HEK293 (cell line): ENCODE measurements around the gene DAGLA.
A peak's percentile ranks its signal among the peaks of the same experiment; 100 is the strongest.

Experiments
- BCL11A ChIP-seq: fragments of 450-650 bp; formaldehyde crosslinking; IDR thresholded peaks from 2 replicates; pipeline ENCODE4 v1.5.1; 2016; ENCODE audit warnings: low read depth, missing biosample characterization, missing genetic modification characterization
- GLIS1 ChIP-seq: fragments of 450-650 bp; formaldehyde crosslinking; IDR thresholded peaks from 2 replicates; pipeline ENCODE4 v1.5.1; 2016; ENCODE audit warnings: missing biosample characterization, missing genetic modification characterization
- GLIS2 ChIP-seq: fragments of 450-650 bp; formaldehyde crosslinking; IDR thresholded peaks from 2 replicates; pipeline ENCODE4 v1.5.1; 2016; ENCODE audit warnings: missing biosample characterization, missing genetic modification characterization
- IKZF3 ChIP-seq: fragments of 450-650 bp; IDR thresholded peaks from 2 replicates; pipeline ENCODE4 v1.5.0; 2018; ENCODE audit warnings: missing biosample characterization, mild to moderate bottlenecking, missing genetic modification characterization, moderate library complexity
- KLF8 ChIP-seq: fragments of 450-650 bp; formaldehyde crosslinking; IDR thresholded peaks from 2 replicates; pipeline ENCODE4 v1.5.1; 2016; ENCODE audit warnings: missing biosample characterization, missing genetic modification characterization
- RBAK ChIP-seq: fragments of 450-650 bp; formaldehyde crosslinking; IDR thresholded peaks from 2 replicates; pipeline ENCODE4 v1.5.1; 2016; ENCODE audit warnings: missing biosample characterization, missing genetic modification characterization
- SP2 ChIP-seq: fragments of 450-650 bp; formaldehyde crosslinking; IDR thresholded peaks from 2 replicates; pipeline ENCODE4 v1.5.1; 2016; ENCODE audit warnings: missing biosample characterization, missing genetic modification characterization
- ZBTB17 ChIP-seq: fragments of 450-650 bp; formaldehyde crosslinking; IDR thresholded peaks from 2 replicates; pipeline ENCODE4 v1.5.1; 2016; ENCODE audit warnings: missing biosample characterization, missing genetic modification characterization
- ZBTB48 ChIP-seq: fragments of 450-650 bp; formaldehyde crosslinking; IDR thresholded peaks from 2 replicates; pipeline ENCODE4 v1.5.1; 2016; ENCODE audit warnings: missing biosample characterization, missing genetic modification characterization
- ZFHX2 ChIP-seq: fragments of 450-650 bp; formaldehyde crosslinking; conservative IDR thresholded peaks from 2 replicates; pipeline ENCODE4 v1.5.1; 2016; ENCODE audit warnings: missing biosample characterization, missing genetic modification characterization
- ZIC2 ChIP-seq: fragments of 450-650 bp; formaldehyde crosslinking; IDR thresholded peaks from 2 replicates; pipeline ENCODE4 v1.5.1; 2016; ENCODE audit warnings: missing biosample characterization, missing genetic modification characterization
- ZNF302 ChIP-seq: fragments of 450-650 bp; formaldehyde crosslinking; IDR thresholded peaks from 2 replicates; pipeline ENCODE4 v1.5.1; 2016; ENCODE audit warnings: missing biosample characterization, missing genetic modification characterization, low read depth
- ZNF324 ChIP-seq: fragments of 450-650 bp; formaldehyde crosslinking; IDR thresholded peaks from 2 replicates; pipeline ENCODE4 v1.5.1; 2016; ENCODE audit warnings: missing biosample characterization, missing genetic modification characterization
- ZNF335 ChIP-seq: fragments of 450-650 bp; formaldehyde crosslinking; conservative IDR thresholded peaks from 2 replicates; pipeline ENCODE4 v1.5.1; 2016; ENCODE audit warnings: missing biosample characterization, missing genetic modification characterization
- ZNF366 ChIP-seq: fragments of 450-650 bp; formaldehyde crosslinking; conservative IDR thresholded peaks from 2 replicates; pipeline ENCODE4 v1.5.1; 2016; ENCODE audit warnings: missing biosample characterization, missing genetic modification characterization
- ZNF426 ChIP-seq: fragments of 450-650 bp; formaldehyde crosslinking; IDR thresholded peaks from 2 replicates; pipeline ENCODE4 v1.5.1; 2017; ENCODE audit warnings: missing biosample characterization, missing genetic modification characterization, mild to moderate bottlenecking, inconsistent platforms, moderate library complexity
- ZNF501 ChIP-seq: fragments of 450-650 bp; formaldehyde crosslinking; IDR thresholded peaks from 2 replicates; pipeline ENCODE4 v1.5.1; 2016; ENCODE audit warnings: missing biosample characterization, missing genetic modification characterization
- ZNF530 ChIP-seq: fragments of 450-650 bp; formaldehyde crosslinking; IDR thresholded peaks from 2 replicates; pipeline ENCODE4 v1.5.1; 2016; ENCODE audit warnings: low read depth, missing biosample characterization, missing genetic modification characterization
- ZNF561 ChIP-seq: fragments of 450-650 bp; IDR thresholded peaks from 2 replicates; pipeline ENCODE4 v1.5.1; 2018; ENCODE audit warnings: missing biosample characterization, missing genetic modification characterization, borderline replicate concordance
- ZNF623 ChIP-seq: fragments of 450-650 bp; formaldehyde crosslinking; IDR thresholded peaks from 2 replicates; pipeline ENCODE4 v1.5.1; 2016; ENCODE audit warnings: missing biosample characterization, missing genetic modification characterization
- ZNF629 ChIP-seq: fragments of 450-650 bp; formaldehyde crosslinking; IDR thresholded peaks from 2 replicates; pipeline ENCODE4 v1.5.1; 2017; ENCODE audit warnings: missing biosample characterization, missing genetic modification characterization
- ZNF660 ChIP-seq: fragments of 450-650 bp; IDR thresholded peaks from 2 replicates; pipeline ENCODE4 v1.5.1; 2018; ENCODE audit warnings: missing biosample characterization, mild to moderate bottlenecking, missing genetic modification characterization
- TF ChIP-seq, protein P1 (sequence below): fragments of 450-650 bp; formaldehyde crosslinking; IDR thresholded peaks from 2 replicates; pipeline ENCODE4 v1.5.1; 2016; ENCODE audit warnings: missing biosample characterization, missing genetic modification characterization
- TF ChIP-seq, protein P2 (sequence below): fragments of 450-650 bp; formaldehyde crosslinking; IDR thresholded peaks from 2 replicates; pipeline ENCODE4 v1.5.1; 2016; ENCODE audit warnings: missing biosample characterization, missing genetic modification characterization
- TF ChIP-seq, protein P3 (sequence below): fragments of 450-650 bp; formaldehyde crosslinking; IDR thresholded peaks from 2 replicates; pipeline ENCODE4 v1.5.1; 2017; ENCODE audit warnings: missing biosample characterization, mild to moderate bottlenecking, missing genetic modification characterization, moderate library complexity
- TF ChIP-seq, protein P4 (sequence below): fragments of 450-650 bp; formaldehyde crosslinking; IDR thresholded peaks from 2 replicates; pipeline ENCODE4 v1.5.1; 2016; ENCODE audit warnings: missing biosample characterization, missing genetic modification characterization, low read depth

Gene DAGLA

DNA sequence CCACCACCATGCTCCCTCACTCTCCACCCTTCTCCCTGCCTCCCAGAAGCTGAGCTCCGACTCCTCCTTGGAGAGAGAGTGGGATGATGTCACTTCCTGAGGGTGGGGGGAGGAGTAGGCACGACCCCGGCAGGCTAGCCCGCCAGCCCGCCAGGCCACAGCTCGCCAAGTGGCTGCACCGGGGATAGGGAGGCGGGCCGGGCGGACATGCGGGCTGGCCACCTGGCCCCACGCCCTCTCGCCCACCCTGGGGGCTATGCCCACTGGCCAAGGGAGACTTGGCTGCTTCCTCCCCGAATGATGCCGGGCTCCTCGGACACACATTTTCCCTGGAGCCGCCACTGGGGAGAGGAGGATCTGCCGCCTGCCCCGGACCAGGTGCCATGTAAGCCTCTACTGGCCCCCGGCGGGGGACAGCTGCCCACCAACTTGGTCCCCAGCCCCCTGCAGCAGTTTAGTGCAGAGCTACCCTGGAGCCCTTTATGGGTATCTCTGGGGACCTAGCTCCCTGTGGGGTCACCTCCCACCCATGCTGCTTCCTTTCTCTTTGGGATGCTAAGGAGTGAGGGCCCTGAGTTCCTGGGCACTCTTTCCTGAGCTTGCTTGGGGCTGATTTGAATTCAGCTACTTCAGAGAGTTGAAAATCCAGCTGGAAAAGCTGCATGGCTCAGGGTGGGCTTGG, 38.6 kb downstream of the DAGLA start (continued):
- no peak for TF ChIP-seq ZNF324 (tag by site-specific recombination)
- TF ChIP-seq ZNF335, result peak; percentile 53
- TF ChIP-seq, protein P1, sequence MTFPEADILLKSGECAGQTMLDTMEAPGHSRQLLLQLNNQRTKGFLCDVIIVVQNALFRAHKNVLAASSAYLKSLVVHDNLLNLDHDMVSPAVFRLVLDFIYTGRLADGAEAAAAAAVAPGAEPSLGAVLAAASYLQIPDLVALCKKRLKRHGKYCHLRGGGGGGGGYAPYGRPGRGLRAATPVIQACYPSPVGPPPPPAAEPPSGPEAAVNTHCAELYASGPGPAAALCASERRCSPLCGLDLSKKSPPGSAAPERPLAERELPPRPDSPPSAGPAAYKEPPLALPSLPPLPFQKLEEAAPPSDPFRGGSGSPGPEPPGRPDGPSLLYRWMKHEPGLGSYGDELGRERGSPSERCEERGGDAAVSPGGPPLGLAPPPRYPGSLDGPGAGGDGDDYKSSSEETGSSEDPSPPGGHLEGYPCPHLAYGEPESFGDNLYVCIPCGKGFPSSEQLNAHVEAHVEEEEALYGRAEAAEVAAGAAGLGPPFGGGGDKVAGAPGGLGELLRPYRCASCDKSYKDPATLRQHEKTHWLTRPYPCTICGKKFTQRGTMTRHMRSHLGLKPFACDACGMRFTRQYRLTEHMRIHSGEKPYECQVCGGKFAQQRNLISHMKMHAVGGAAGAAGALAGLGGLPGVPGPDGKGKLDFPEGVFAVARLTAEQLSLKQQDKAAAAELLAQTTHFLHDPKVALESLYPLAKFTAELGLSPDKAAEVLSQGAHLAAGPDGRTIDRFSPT, result peak; percentile 53; the same call in 1 of the 2 replicates
- TF ChIP-seq, protein P2, sequence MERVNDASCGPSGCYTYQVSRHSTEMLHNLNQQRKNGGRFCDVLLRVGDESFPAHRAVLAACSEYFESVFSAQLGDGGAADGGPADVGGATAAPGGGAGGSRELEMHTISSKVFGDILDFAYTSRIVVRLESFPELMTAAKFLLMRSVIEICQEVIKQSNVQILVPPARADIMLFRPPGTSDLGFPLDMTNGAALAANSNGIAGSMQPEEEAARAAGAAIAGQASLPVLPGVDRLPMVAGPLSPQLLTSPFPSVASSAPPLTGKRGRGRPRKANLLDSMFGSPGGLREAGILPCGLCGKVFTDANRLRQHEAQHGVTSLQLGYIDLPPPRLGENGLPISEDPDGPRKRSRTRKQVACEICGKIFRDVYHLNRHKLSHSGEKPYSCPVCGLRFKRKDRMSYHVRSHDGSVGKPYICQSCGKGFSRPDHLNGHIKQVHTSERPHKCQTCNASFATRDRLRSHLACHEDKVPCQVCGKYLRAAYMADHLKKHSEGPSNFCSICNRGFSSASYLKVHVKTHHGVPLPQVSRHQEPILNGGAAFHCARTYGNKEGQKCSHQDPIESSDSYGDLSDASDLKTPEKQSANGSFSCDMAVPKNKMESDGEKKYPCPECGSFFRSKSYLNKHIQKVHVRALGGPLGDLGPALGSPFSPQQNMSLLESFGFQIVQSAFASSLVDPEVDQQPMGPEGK (tag by site-specific recombination), result peak; percentile 88
- peak; percentile 90 for TF ChIP-seq GLIS1 (tag by site-specific recombination)
- TF ChIP-seq GLIS2 (tag by site-specific recombination), result peak; percentile 45
- peak; percentile 65 for TF ChIP-seq SP2 (tag by site-specific recombination)
- no peak for TF ChIP-seq ZNF302 (tag by site-specific recombination)
- TF ChIP-seq, protein P3, sequence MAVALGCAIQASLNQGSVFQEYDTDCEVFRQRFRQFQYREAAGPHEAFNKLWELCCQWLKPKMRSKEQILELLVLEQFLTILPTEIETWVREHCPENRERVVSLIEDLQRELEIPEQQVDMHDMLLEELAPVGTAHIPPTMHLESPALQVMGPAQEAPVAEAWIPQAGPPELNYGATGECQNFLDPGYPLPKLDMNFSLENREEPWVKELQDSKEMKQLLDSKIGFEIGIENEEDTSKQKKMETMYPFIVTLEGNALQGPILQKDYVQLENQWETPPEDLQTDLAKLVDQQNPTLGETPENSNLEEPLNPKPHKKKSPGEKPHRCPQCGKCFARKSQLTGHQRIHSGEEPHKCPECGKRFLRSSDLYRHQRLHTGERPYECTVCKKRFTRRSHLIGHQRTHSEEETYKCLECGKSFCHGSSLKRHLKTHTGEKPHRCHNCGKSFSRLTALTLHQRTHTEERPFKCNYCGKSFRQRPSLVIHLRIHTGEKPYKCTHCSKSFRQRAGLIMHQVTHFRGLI (tag by site-specific recombination), result peak; percentile 75; the same call in 1 of the 2 replicates
- peak; percentile 75 for TF ChIP-seq IKZF3 (tag by site-specific recombination)
- TF ChIP-seq ZNF501 (tag by site-specific recombination), result peak; percentile 43; the same call in 1 of the 2 replicates
- 0 out of 2 replicates have a peak, but pooled peaks have one; percentile 54 for TF ChIP-seq BCL11A (tag by site-specific recombination)
- TF ChIP-seq, protein P4, sequence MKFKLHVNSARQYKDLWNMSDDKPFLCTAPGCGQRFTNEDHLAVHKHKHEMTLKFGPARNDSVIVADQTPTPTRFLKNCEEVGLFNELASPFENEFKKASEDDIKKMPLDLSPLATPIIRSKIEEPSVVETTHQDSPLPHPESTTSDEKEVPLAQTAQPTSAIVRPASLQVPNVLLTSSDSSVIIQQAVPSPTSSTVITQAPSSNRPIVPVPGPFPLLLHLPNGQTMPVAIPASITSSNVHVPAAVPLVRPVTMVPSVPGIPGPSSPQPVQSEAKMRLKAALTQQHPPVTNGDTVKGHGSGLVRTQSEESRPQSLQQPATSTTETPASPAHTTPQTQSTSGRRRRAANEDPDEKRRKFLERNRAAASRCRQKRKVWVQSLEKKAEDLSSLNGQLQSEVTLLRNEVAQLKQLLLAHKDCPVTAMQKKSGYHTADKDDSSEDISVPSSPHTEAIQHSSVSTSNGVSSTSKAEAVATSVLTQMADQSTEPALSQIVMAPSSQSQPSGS (tag by site-specific recombination), result peak; percentile 90
- TF ChIP-seq ZNF530, result no peak
- TF ChIP-seq ZNF426 (tag by site-specific recombination), result no peak
- peak; percentile 34; the same call in 1 of the 2 replicates for TF ChIP-seq ZFHX2 (tag by site-specific recombination)
- no peak for TF ChIP-seq ZNF623 (tag by site-specific recombination)
- no peak for TF ChIP-seq RBAK
- TF ChIP-seq ZNF366, result peak; percentile 41; the same call in 1 of the 2 replicates
- TF ChIP-seq ZBTB48, result no peak
- peak; percentile 50; the same call in 1 of the 2 replicates for TF ChIP-seq KLF8 (tag by site-specific recombination)
- peak; percentile 43 for TF ChIP-seq ZIC2 (tag by site-specific recombination)
- 0 out of 2 replicates have a peak, but pooled peaks have one; percentile 8 for TF ChIP-seq ZNF660 (tag by site-specific recombination)
- TF ChIP-seq ZNF561 (tag by site-specific recombination), result no peak
- peak; percentile 65 for TF ChIP-seq ZNF629 (tag by site-specific recombination)
- peak; percentile 54; the same call in 1 of the 2 replicates for TF ChIP-seq ZBTB17
